Stimulated activated naive CD8-positive, alpha-beta T cell treated with anti-CD3 and anti-CD28 coated beads, Interleukin-15, amount 100 ng/mL, for 72 hours (primary cell): ENCODE measurements around the gene RNF213.
"Not testable (repeated sequence)": the region's sequence is repeated elsewhere in the genome, so short reads cannot be mapped to it uniquely, and the experiment has no call there.

ENCODE experiments used
- ATAC-seq: fragments of 150-1000 bp; cut with Tn5 transposase; 2 replicates; pipeline ENCODE4 v1.10.0; 2021; ENCODE audit warnings: mild to moderate bottlenecking, moderate library complexity
- DNase-seq, 2 donors: peaks; one replicate each; pipeline ENCODE4 v3.0.0; 2021 to 2022
- H3K27ac Mint-ChIP-seq, 2 donors: one replicate each; pipeline ENCODE4 v1.8.0; 2022; ENCODE audit warnings: mild to moderate bottlenecking in 2 of 2, mixed read lengths in 2 of 2, moderate library complexity in 2 of 2
- H3K27me3 Mint-ChIP-seq: one replicate; pipeline ENCODE4 v1.8.0; 2022; ENCODE audit warnings: mixed read lengths
- H3K4me1 Mint-ChIP-seq: one replicate; pipeline ENCODE4 v1.8.0; 2022; ENCODE audit warnings: mild to moderate bottlenecking, mixed read lengths
- H3K4me3 Mint-ChIP-seq, 2 donors: one replicate each; pipeline ENCODE4 v1.8.0; 2022; ENCODE audit warnings: mild to moderate bottlenecking in 2 of 2, mixed read lengths in 2 of 2, moderate library complexity in 1 of 2
- H3K9me3 Mint-ChIP-seq, 2 donors: one replicate each; pipeline ENCODE4 v1.8.0; 2022; ENCODE audit warnings: mixed read lengths in 2 of 2

RNF213 gene

DNA sequence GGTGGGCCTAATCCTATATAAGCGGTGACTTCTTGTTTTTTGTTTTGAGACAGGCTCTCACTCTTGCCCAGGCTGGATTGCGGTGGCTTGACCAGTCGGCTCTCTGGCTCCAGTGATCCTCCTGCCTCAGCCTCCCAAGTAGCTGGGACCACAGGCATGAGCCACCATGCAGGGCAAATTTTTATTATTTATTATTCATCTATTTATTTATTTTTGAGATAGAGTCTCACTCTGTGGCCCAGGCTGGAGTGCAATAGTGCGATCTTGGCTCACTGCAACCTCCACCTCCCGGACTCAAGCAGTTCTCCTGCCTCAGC is 4.7 kb upstream of the RNF213 start:
- H3K9me3 Mint-ChIP-seq: no peaks in the 10 kb centered on the region
- H3K4me1 Mint-ChIP-seq: peaks cover 67% of the 10 kb centered on the region
- ATAC-seq (no peak), DNase-seq (no peak)
- H3K4me3 Mint-ChIP-seq: no peak overlapping the region
- no peak overlapping the region for H3K27ac Mint-ChIP-seq
- no peaks in the 10 kb centered on the region for H3K27me3 Mint-ChIP-seq

DNA sequence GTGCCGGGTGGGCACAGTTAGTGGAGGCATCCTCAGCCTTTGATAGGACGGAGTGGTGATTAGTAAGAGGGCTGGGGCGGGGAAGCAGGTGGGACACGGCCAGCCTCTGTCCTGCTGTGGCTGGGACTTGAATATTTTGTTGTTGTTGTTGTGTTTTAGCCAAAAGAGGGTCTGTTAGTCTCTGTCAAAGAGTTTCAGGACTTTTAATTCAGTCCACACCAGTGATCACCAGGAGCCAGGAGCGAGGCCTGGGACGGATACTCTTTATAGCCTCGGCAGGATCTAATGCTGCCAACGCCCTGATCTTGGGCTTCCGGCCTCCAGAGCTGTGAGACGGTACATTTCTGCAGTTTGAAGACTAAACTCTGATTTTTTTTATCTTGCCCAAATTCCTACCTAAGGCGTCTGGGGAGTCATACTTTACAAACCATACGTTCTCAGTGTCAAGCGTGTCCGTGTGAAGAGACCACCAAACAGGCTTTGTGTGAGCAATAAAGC is 2.9 kb upstream of the RNF213 start:
- no peaks in the 10 kb centered on the region for H3K27me3 Mint-ChIP-seq
- ATAC-seq: no peak
- H3K9me3 Mint-ChIP-seq: no peaks in the 10 kb centered on the region
- DNase-seq: no peak
- H3K4me1 Mint-ChIP-seq: peaks cover 72% of the 10 kb centered on the region
- peak overlapping the region; percentile 57 to 71 for H3K27ac Mint-ChIP-seq
- H3K4me3 Mint-ChIP-seq: peak overlapping the region; percentile 58 to 99

DNA sequence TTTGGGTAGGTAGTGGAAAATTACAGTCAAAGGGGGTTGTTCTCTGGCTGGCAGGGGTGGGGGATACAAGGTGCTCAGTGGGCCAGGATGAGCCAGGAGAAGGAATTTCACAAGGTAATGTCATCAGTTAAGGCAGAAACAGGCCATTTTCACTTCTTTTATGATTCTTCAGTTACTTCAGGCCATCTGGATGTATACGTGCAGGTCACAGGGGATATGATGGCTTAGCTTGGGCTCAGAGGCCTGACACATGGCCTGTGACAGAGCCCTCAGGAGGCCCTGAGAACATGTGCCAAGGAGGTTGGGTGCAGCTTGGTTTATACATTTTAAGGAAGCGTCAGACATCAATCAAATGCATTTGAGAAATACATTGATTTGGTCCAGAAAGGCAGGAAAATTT is 2.4 kb upstream of the RNF213 start:
- DNase-seq, ATAC-seq, H3K27me3 Mint-ChIP-seq, H3K9me3 Mint-ChIP-seq: not testable (repeated sequence)
- Mint-ChIP-seq H3K4me3 (peak overlapping the region; percentile 58 to 99), H3K4me1 (peaks cover 72% of the 10 kb centered on the region), H3K27ac (peak overlapping the region in 1 of 2 donors; percentile 20)

DNA sequence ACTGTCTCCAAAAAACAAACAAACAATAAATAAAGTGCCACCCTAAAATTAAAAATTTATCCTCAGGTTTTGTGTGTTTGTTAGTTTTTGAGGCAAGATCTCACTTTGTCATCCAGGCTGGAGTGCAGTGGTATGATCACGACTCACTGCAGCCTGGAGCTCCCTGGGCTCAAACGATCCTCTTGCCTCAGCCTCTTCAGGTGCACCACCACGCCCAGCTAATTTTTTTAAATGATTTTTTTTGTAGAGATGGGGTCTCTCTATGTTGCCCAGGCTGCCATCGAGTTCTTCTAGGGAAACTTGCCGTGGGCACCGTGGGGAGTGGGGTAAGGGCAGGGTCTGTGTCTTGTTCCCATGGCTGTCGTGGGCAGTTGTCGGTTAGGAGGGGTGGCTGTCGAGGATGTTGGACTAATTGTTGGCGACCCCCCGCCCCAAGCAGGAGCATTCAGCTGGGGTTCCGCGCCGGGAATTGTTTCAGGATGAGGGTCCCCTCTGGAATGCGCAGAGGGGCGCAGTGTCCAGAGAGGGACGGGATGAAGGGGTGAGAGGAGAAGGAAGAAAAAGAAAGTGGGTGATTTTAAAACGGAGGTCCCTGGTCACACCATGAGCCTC is 1.1 kb upstream of the RNF213 start:
- Mint-ChIP-seq H3K27me3 (no peaks in the 10 kb centered on the region), H3K9me3 (no peaks in the 10 kb centered on the region), H3K27ac (peak overlapping the region; percentile 99), H3K4me3 (peak overlapping the region; percentile 98 to 99), H3K4me1 (peaks cover 66% of the 10 kb centered on the region)
- peak in 1 of 2 donors; percentile 25 for DNase-seq
- no peak for ATAC-seq

DNA sequence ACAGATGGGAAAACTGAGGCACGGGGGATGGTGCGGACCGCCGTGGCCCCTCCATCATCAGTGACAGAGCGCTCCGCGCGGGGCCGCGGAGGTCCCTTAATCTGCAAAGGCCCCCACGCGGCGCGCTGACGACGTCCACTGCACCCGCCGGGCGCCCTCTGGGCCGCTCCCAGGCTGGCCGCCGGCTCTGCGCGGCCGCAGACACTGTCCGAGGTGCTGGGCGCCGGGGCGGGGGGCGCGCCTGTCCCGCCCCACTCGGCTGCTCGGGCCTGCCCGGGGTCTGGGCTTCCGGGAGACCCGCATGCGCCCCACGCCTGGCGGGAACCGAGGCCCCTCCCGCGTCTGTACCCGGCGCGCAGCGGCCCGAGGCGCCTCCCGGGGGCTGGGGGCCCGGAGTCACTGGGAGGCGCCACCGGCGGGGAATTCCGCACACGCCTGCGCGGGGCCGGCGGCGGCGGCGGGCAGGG is 550 bp upstream of the RNF213 start:
- ATAC-seq (peak; percentile 44), DNase-seq (peak; percentile 74 to 78)
- no peaks in the 10 kb centered on the region for H3K9me3 Mint-ChIP-seq
- peak overlapping the region; percentile 99 for H3K27ac Mint-ChIP-seq
- no peaks in the 10 kb centered on the region for H3K27me3 Mint-ChIP-seq
- H3K4me1 Mint-ChIP-seq: peaks cover 66% of the 10 kb centered on the region
- peak overlapping the region; percentile 98 to 99 for H3K4me3 Mint-ChIP-seq

DNA sequence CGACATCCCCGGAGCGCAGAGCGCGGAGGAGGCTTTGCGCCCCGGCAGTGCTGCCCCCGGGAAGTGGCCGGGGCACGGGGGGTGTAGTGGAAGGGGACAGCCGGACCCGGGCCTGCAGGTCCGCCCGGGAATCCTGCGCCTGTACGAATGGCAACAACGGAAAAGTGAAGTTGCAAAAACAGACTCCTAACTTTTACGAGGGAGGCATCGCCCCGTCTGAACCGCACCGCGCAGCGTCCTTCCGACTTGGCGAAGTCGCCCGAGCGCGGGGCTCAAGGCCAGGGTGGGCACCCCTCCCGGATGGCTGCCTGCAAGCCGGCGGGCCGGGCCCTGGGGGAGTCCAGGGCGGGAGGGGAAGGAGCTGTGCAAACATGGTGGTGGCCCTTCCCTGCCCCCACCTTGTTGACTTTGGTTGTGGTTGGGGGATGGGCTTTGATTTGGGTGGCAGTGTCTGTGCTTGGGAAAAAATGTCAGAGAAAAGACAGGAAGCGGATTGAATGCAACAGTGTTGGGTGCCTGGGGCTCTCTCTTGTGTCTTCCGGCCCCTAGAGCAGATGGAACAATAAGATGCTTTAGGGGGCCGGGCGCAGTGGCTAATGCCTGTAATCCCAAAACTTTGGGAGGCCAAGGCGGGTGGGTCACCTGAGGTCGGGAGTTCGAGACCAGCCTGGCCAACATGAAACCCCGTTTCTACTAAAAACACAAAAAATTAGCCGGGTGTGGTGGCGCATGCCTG is 675 bp downstream of the RNF213 start:
- Mint-ChIP-seq H3K4me3 (peak overlapping the region; percentile 97), H3K27me3 (no peaks in the 10 kb centered on the region), H3K4me1 (peaks cover 70% of the 10 kb centered on the region), H3K9me3 (peaks cover 0 to 5% of the 10 kb centered on the region in 2 donors), H3K27ac (peak overlapping the region; percentile 86 to 89)
- ATAC-seq (peak; percentile 29), DNase-seq (peak; percentile 74 to 85)

DNA sequence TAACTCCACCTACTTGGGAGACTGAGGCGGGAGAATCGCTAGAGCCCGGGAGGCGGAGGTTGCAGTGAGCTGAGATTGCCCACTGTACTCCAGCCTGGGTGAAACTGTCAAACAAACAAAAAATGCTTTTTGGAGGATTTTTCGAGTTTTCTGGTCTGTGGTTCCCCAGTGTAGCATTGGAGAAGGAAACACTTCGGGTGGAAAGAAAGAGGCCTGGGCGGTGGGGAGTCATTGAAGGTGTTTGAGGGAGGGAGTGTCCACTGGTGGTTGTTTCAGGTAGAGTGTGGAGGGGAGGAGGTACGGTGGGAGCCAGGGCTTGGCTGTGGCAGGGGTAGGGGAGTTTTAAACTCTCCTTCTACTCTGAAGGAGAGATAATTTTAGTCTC is 1.2 kb downstream of the RNF213 start:
- H3K27ac Mint-ChIP-seq: peak overlapping the region; percentile 86 to 89
- peak overlapping the region; percentile 97 for H3K4me3 Mint-ChIP-seq
- no peaks in the 10 kb centered on the region for H3K27me3 Mint-ChIP-seq
- H3K4me1 Mint-ChIP-seq: peaks cover 70% of the 10 kb centered on the region
- H3K9me3 Mint-ChIP-seq: peaks cover 0 to 5% of the 10 kb centered on the region in 2 donors
- DNase-seq (no peak), ATAC-seq (no peak)

DNA sequence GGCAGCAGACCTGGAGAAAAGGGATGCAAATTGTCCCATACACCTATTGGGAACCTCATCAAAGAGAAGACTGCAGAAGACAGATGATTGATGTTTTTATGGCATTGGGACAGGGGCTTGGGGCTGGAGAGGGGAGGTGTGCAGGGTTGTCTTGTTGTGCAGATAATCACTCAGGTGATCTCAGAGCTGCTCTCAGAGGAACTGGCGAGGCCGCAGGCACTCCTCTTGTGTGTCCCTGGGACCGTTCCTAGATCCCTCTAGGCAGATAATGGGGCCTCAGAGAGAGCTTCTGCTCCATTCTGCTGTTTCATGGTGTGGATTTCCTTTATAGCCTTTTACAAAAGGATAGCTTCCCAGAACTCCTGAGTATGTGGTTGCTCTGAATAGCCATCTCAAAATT is 1.6 kb downstream of the RNF213 start:
- Mint-ChIP-seq H3K27ac (peak overlapping the region; percentile 77 to 89), H3K4me1 (peaks cover 73% of the 10 kb centered on the region), H3K4me3 (peak overlapping the region; percentile 97), H3K27me3 (no peaks in the 10 kb centered on the region), H3K9me3 (peaks cover 0 to 5% of the 10 kb centered on the region in 2 donors)
- ATAC-seq (no peak), DNase-seq (peak in 1 of 2 donors; percentile 16)

DNA sequence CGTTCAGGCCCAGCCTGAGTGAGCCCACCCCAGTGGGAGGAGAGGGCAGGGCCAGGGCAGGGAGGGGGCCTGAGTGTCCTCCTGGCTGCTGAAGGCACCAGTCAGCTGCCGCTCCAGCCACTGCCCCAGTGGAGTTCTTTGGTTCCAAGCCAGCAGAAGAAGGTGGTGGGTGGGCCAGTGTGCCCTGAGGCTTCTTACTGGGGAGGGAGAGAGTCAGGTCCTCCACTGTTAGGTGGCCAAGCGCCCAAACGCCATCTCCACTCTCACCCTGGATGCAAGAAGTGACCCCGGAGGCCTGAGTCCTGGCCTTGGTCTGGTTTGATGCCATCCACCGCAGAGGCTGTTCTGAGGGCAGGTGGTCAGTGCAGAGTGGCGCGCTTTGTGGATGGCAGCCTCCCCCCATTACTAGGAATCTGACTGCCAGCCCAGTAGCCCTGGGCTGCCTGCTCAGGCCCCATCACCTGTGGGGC is 2.2 kb downstream of the RNF213 start:
- Mint-ChIP-seq H3K27ac (no peak overlapping the region), H3K9me3 (peaks cover 0 to 5% of the 10 kb centered on the region in 2 donors), H3K4me1 (peaks cover 72% of the 10 kb centered on the region), H3K4me3 (peak overlapping the region; percentile 97), H3K27me3 (no peaks in the 10 kb centered on the region)
- no peak for DNase-seq
- ATAC-seq: no peak

DNA sequence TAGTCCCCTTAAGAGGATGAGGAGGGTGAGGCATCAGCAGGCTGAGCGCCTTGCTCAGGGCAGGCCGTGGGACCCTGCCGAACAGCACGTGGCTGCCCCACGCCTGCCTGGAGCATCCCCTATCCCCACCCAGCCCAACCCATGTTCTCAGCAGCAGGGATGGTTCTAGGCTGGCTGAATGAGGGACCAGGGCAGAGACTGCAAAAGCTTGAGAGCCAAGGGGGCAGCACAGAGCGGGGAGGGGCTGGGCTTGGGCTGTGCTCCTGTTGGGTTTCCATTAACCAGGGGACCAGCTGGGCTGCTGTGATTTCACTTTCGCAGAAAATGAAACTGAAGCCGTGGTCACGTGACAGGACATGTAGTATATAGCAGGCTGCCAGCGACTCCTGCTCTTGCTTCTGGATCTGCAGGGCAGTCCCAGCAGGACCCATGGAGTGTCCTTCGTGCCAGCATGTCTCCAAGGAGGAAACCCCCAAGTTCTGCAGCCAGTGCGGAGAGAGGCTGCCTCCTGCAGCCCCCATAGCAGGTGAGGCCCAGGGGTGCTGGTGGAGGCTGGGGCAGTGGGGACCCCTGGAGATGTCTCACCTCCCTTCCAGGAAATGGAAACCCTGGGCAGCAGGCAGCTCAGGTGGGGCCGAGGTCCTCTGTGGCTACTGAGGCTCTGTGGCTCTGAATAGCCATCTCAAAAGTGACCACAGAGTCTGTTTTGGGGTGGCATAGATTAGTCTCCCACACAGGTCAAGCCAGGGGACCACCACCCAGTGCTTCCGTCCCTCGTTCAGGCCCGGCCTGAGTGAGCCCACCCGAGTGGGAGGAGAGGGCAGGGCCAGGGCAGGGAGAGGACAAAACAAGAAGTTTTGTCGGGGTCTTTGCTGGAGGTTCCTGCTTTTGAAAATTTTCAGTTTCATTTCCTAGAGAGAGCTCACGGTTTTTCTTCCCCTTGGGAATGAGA is 2.9 kb downstream of the RNF213 start:
- peak; percentile 86 to 93 for DNase-seq
- Mint-ChIP-seq H3K27ac (peak overlapping the region; percentile 92 to 98), H3K9me3 (peaks cover 0 to 5% of the 10 kb centered on the region in 2 donors), H3K4me1 (peaks cover 64% of the 10 kb centered on the region), H3K4me3 (peak overlapping the region; percentile 97), H3K27me3 (no peaks in the 10 kb centered on the region)
- ATAC-seq: peak; percentile 47

DNA sequence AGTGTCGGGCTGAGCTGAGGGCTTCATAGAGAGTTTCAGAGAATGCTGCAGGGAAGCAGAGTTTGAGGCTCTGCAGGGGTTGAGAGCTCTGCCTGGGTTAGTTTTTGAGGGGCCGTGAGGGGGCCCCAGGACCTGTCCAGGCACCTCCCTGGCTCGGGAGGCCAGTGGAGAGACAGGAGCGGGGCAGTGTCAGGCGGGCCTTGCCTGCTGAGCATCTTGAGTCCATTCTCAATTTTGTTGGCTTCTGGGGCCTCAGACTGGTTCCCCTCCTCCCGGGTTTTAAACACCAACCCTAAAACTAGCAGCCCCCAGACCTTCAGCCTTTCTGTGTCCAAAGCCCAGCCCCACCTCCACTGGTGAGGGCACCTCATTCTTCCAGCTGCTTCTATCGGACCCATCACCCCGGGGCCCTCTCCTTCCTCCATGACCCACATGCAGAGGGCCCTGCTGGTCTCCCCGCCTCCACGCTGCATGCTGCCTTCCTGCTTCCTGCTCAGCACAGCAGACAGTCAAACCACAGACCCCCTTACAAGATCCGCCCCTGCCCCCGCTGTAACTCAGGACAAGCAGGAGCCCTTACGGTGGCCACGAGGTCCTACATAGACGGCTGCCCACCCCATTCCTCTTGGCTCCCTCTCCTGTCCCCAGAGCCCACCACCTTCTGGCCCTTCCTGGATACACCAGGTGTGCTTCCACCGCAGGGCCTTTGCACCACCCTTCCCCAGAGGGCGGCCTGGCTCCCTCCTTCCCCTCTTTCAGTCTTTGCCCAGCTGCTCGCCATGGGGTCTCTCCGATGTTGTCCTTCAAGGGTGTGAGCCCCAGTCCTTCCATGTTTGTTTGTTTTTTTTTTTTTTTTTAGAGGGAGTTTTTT is 3.8 kb downstream of the RNF213 start:
- peak; percentile 6 for ATAC-seq
- H3K9me3 Mint-ChIP-seq: peaks cover 0 to 5% of the 10 kb centered on the region in 2 donors
- peak overlapping the region; percentile 92 to 98 for H3K27ac Mint-ChIP-seq
- H3K4me3 Mint-ChIP-seq: peak overlapping the region; percentile 97
- H3K27me3 Mint-ChIP-seq: no peaks in the 10 kb centered on the region
- peaks cover 55% of the 10 kb centered on the region for H3K4me1 Mint-ChIP-seq
- peak; percentile 62 to 73 for DNase-seq

DNA sequence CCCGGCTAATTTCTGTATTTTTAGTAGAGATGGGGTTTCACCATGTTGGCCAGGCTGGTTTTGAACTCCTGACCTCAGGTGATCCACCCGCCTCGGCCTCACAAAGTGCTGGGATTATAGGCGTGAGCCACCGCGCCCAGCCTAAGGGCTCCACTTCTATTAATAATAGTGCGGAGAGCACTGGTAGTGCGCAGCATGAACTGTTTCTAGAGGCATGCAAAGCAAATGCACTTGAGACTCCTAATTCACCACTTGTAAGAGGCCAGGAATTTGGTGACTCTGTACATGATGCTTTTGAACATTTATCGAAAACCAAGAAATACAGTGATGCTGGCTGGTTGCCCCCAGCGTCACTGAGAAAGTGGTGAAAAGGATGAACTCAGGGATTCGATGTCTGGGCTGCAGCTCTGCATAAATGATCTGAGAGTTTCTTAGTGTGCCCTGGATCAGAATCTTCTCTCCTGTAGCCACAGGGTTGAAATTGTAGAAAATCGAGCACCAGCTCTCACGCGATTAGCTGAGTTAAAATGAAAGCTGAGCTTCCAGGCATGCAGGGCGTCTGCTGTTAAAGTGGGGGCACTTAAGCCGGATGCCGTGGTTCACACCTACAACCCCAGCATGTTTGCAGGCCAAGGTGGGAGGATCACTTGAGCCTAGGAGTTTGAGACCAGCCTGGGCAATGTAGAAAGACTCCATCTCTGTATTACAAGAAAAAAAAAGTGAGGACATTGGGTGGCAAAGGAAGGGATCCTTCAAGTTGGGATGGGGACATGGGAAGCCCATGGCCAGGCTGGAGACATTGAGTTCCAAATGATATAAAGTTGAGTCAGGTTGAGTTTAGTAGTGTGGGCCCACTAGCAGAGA is 4.8 kb downstream of the RNF213 start:
- ATAC-seq: peak; percentile 69
- peak overlapping the region; percentile 97 for H3K4me3 Mint-ChIP-seq

DNA sequence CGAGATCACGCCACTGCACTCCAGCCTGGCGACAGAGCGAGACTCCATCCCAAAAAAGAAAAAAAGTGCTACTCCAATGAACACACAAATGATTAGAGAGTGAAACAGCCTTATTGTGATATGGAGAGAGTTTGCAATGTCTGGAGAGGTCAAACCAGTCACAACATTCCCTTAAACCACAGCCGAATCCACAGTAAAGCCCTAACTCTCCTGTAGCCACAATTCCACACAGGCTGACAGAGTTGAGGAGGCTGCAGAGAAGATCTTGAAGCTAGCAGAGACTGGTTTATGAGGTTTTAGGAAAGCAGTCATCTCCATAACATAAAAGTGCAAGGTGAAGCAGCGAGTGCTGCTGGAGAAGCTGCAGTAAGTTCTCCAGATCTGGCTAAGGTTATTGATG is 6.7 kb downstream of the RNF213 start:
- peak overlapping the region in 1 of 2 donors; percentile 40 for H3K4me3 Mint-ChIP-seq
- H3K27me3 Mint-ChIP-seq: no peaks in the 10 kb centered on the region
- peaks cover 5 to 6% of the 10 kb centered on the region in 2 donors for H3K9me3 Mint-ChIP-seq
- H3K4me1 Mint-ChIP-seq: peaks cover 40% of the 10 kb centered on the region
- no peak for DNase-seq
- H3K27ac Mint-ChIP-seq: peak overlapping the region in 1 of 2 donors; percentile 90
- ATAC-seq: no peak

More for the DNA sequence above, 4.8 kb downstream of the RNF213 start:
- Mint-ChIP-seq H3K4me1 (peaks cover 50% of the 10 kb centered on the region), H3K27ac (peak overlapping the region; percentile 92 to 98), H3K9me3 (peaks cover 0 to 5% of the 10 kb centered on the region in 2 donors), H3K27me3 (no peaks in the 10 kb centered on the region)
- DNase-seq: peak; percentile 84 to 92

DNA sequence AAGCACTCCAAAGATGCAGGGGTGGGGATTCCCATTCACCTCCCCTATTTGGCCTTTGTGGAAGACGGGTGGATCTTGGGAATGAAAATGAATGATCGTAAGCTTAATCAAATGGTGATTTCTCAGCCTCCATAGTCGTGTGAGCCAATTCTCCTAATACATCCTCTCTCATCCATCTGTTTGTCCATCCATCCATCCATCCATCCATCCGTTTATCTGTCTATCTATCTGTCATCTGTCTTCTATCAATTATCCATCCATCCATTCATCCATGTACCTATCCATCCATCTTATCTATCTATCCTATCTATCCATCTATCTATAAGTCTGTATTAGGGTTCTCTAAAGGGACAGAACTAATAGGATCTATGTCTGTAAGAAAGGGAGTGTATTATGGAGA is 7.8 kb downstream of the RNF213 start:
- Mint-ChIP-seq H3K27me3 (no peaks in the 10 kb centered on the region), H3K4me3 (no peak overlapping the region), H3K9me3 (peaks cover 5 to 6% of the 10 kb centered on the region in 2 donors), H3K27ac (no peak overlapping the region), H3K4me1 (peaks cover 40% of the 10 kb centered on the region)
- ATAC-seq: no peak
- no peak for DNase-seq
